Activated T-helper 9 cell treated with anti-CD3 and anti-CD28 coated beads, Interleukin-2, amount 50 U/mL, for 16 hours (primary cell): ENCODE data around the gene RGS8.

Experiments
- DNase-seq: peaks from one replicate; pipeline ENCODE4 v3.0.0-alpha.2; 2020; ENCODE audit warnings: low read depth

RGS8 gene

DNA sequence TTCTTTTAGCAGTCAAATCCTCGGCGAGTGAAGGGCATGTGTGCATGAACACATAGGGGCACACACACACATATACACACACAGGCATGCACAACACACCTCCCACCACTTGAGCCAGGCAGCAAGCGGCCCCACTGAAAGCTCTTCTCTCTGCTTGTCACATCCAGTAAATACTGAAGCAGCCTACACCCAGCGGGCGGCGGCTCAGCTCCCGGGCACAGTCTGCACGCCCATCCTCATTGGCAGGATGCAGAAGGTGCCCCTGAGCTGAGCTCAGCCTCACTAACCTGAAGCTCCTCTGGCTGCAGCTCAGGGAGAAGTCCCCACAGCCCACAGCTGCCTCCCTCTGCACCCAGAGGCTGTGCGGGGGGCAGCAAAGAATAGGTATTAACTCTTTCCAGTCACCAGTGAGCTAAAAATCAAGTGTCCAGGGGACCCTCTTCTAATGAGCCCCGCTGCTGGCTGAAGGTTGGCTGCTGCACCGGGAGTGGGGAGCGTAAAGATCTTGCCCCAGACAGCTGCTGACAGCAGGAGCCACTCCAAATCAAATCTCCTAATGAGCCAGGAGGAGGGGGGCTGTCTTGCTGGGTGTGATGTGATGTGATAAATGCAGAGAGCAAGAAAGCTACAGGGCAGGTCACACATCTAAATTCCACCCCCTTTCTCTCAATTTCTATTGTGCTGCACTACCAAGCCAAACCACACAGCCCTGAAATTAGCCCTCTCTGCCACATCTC lies 12.5 kb downstream of the RGS8 start:
- no peak for DNase-seq

- DNase-seq = no peak
Measured at GRCh38 chr1:182670032-182670749, 14.2 kb downstream of the RGS8 start.

GRCh38 chr1:182669266-182669665 lies 15.1 kb downstream of the RGS8 start:
- DNase-seq = no peak

DNA sequence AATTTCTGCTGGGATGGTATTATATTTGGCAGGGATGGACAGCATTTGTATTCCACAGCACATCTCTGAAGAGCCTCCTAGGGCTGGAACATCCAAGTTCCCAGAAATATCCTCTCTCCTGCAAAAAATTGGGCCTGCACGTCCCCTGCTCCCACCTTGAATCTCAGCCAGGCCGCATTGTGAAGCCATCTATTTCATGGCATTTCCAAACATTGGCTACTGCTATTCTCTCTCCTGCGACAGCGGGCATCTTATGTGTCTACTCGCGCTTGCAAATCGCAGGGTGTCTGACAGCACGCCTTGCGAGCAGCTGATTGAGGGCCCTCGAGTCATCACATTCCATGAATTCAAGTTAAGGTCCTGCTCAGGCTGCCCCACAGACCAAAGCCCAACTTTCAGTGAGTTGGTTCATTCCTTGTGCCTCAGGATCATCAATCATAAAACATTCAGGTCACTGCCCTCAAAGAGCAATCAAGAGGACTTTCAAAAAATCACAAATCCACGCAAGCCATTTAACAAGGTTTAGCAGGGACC lies 15.8 kb downstream of the RGS8 start:
- no peak for DNase-seq

GRCh38 chr1:182667848-182668505 lies 16.4 kb downstream of the RGS8 start:
- DNase-seq = no peak

GRCh38 chr1:182666706-182667105 lies 17.7 kb downstream of the RGS8 start:
- DNase-seq = no peak

DNA sequence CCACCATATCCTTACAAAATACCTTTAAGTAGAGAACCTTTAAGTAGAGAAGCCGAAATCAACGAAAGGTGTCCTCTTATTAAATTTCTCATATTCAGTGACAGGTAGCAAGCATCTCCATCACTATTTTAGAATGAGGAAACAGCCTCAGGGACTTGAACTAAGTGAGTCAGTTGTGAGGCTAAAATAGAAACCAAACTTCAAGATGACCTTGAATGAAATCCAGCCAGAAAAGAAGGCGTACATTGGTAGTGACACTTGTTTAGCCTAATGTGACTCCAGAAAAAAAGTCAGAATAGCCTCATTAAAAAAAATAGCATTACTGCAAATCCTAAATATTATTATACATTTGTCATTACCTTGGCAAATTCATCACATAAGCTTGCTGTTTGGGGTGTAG lies 20.1 kb downstream of the RGS8 start:
- DNase-seq = no peak

- no peak for DNase-seq
Measured at GRCh38 chr1:182662956-182663355, 21.4 kb downstream of the RGS8 start.

DNA sequence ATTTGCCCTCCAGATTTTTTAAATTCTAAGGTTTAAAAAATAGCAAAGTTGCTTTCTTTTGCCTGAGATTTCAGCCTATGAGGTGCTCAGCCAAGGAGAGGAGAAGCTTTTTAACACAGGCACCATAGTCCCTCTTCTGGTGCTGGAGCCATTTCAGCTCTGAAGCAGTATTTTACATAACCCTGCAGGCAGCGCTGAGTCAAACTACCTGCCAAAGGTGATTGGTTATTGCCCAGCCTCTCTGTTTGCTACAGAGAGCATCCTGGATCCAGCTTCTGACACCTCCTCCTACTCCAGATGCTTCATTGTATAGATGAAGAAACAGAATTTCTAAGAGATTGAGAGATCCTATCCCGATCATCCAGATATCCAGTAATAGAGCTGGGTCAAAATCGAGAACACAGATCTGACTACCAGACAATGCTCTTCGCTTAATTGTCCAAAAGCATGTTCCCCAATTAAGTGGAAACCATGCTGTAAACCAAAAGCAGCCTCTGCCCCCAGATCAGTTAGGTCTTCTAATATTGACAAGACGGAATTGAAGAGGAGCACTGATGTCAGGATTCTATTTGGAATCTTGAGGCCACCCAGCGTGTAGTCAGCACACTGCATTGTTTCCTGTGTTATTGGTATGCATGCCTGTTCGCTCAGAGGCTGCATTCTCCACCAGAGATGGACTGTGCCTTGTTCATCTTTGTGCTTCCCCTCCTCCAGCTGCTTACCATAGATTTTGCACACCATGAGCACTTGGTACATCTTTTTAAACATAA lies 22.1 kb downstream of the RGS8 start:
- DNase-seq = no peak

GRCh38 chr1:182658055-182658454 lies 26.3 kb downstream of the RGS8 start:
- DNase-seq = no peak

DNA sequence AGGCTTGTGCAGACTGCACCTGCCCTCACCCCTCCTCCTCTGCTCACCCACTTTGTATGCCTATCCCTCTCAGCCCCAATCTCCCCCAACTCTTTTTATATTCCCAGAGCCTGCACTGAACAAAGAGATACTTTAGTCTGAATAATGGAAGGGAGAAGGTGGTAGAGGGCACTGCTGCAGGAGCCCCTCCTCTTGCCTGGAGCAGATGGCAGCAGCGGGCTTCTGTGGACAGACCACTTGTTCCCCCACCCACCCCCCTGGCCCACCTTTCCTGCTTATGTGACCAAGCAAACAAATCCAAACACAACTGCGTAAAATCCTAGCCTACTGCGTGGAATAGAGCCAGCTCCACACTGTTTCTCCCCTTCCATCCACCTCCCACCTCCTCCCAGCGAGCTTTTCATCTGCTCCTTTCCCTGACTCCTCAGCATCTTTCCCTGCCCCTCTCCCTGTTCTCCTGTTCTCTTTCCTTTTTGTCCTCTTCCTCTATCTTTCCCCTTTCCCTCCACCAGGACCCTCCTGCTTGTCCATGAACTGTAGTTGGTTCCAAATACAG lies 27.5 kb downstream of the RGS8 start:
- no peak for DNase-seq

DNA sequence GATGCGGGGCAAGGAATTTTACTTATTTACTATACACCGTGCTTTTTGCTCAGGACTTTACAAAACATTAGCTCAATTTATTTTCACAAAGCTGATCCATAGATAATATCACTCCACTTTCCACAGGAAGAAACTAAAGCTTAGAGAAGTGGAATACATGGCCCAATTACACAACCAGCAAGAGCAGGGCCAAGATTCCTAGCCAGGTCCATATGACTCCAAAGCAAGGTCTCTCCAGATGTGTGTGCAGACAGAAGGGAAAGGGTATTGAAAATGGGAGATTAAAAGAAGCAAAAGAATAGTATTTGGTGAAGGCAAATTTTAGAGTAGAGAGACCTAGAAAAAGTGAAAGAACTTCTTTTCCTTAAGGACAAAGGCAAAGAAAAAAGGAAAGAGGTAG lies 30.4 kb downstream of the RGS8 start:
- no peak for DNase-seq

DNA sequence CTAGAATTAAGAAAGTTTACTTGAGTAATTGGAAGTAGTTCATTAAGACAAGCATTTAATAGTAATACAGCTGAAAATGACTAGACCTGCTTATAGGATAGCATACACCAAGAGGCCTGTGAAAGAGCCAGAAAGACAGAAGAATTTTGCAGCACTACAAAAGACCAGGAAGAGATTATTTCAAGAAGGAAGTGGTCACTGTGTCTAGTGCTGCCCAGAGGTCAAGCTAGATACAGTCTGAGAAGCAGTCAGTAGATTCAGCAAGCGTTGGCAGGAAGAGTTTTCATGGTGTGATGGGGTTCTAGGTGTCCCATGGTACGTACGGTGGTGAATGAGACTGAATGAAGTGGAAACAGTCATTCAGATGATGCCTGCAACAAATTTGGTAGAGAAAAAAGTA lies 31.5 kb downstream of the RGS8 start:
- DNase-seq = no peak

DNA sequence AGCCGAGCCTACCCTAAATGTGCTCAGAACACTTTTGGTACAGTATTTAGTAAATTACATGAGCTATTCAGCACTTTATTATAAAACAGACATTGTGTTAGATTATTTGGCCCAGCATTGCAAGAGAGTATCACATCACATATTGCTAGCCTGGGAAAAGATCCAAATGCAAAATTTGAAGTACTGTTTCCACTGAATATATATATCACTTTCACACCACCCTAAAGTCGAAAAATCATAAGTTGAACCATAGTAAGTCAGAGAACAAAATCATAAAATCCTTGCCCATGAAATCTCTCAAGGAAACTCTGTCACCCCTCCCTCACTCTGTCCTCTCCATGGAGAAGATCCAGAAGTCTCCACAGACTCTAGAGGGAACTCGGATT lies 33.1 kb downstream of the RGS8 start:
- DNase-seq = no peak

DNA sequence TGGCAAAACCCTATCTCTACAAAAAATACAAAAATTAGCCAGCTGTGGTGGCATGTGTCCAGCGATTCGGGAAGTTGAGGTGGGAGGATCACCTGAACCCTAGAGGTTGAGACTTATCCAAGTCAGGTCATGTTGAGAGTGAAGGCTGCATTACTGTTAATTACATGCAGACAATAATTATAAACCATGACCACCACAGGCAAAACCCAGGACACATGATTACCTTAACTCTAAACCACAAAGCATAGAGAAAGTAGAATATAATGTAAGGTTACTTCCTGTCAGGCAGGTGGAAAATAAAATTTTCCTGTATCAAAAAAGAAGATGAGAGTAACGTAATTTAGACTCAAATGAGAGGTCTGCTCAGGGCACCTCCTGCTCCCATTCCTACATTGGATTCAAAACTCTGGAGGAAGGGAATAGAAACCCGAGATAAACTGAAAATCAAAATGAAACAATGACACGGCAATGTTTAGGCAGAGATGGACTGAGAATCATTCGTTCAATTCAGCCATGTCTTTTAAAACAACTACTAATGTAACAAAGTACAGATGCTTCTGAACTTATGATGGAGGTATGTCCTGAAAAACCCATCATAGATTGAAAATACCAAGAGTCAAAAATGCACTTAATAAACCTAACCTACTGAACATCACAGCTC lies 33.6 kb downstream of the RGS8 start:
- DNase-seq = no peak

GRCh38 chr1:182649041-182649440 lies 35.3 kb downstream of the RGS8 start:
- no peak for DNase-seq

GRCh38 chr1:182646739-182647138 lies 37.6 kb downstream of the RGS8 start:
- no peak for DNase-seq

DNA sequence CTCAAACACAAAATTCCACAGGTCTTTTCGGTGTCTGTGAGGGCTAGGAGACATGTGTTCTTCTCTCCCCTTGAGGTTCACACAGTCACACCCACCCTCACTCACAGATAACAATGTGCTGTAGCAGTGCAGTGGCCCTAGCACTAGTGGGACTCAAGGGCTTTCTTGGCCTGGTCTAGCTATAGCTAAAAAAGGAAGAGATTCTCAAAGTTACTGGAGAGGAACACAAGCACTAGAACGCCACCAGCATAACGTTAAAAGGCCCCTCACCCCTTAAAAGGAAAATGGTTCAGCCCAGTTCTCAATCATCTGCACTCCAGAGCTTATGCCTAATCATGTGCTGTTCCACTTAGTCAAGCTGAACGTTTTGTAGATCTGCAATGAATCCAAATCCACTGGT lies 39.5 kb downstream of the RGS8 start:
- no peak for DNase-seq

- DNase-seq = no peak
Measured at GRCh38 chr1:182643699-182644098, 40.7 kb downstream of the RGS8 start.

DNA sequence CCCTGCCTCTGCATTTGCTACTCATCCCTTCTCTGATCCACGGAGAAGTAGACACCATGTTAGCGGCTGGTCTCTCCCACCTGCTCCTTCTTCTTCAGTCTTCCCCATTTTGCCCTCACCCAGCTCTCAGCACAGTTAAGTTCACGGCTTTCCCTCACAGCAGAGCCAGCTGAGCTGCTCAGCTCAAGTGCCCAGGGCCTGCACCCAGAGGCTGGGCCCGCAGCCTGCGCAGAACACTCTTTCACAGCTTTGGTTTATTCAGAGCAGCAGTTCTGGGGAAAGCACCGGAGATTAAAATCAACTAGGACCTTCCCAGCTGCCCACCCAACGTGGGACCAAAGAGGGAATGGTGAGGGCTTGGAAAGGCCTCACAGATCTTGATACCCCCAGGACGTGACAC lies 41.9 kb downstream of the RGS8 start:
- no peak for DNase-seq

DNA sequence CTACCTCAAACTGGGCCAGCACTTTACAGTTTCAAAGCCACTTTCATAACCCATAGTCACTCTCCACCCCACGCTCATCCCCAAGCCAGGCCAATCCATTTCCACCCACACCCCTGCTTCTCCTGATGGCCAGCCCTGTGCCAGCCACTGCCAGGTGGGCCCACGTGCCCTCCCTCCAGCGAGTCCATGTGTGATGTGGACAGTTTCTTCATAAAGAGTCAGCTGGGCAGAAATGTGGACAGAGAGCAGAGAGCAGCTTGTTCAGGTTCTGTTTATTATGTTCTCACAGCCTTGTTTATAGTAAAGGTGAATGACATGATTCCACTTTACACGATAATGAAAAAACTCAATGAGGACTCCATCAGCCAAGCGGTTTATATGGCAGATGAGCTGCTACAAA lies 42.8 kb downstream of the RGS8 start:
- DNase-seq = no peak
